H1 (cell line): Measurements from ENCODE around the gene BTG2. TPM values are rescaled to one million over a fixed set of nuclear protein-coding genes. Genes with fewer than 3 reads are reported as not detected.

Experiments
- BRCA1 ChIP-seq: IDR thresholded peaks from 2 replicates; pipeline ENCODE4 v1.6.1; 2012; ENCODE audit warnings: low read depth, low read length, improper control_type of control experiment
- CREB1 ChIP-seq: IDR thresholded peaks from 2 replicates; pipeline ENCODE4 v1.6.1; 2012; ENCODE audit warnings: inconsistent platforms
- MAX ChIP-seq: IDR thresholded peaks from 2 replicates; pipeline ENCODE4 v1.6.1; 2012; ENCODE audit warnings: inconsistent platforms
- RAD21 ChIP-seq, 2 experiments: IDR thresholded peaks in 1 of 2; conservative IDR thresholded peaks in 1 of 2; 2 replicates each; pipeline ENCODE4 v1.6.1; 2011; ENCODE audit warnings: low read depth in 2 of 2, low read length in 2 of 2, improper control_type of control experiment in 1 of 2, inconsistent platforms in 1 of 2, mild to moderate bottlenecking in 1 of 2, moderate library complexity in 1 of 2
- TCF12 ChIP-seq: IDR thresholded peaks from 2 replicates; pipeline ENCODE4 v1.6.1; 2011; ENCODE audit warnings: low read depth, mild to moderate bottlenecking, low read length
- USF2 ChIP-seq: IDR thresholded peaks from 2 replicates; pipeline ENCODE4 v1.6.1; 2011; ENCODE audit warnings: low read length, improper control_type of control experiment
- polyA plus RNA-seq, 7 experiments: library from polyadenylated mRNA; depleted of rRNA in 3 of 7; stranded (reverse) in 5 of 7; unstranded in 2 of 7; fragments of >200 nt in 5 of 7; fragments of 200-250 nt in 2 of 7; gene quantifications; 1 replicate in 5 of 7; 2 replicates in 1 of 7; 4 replicates in 1 of 7; pipeline versions ENCODE4 v1.2.1 to v1.2.3, GENCODE V29; 2011 to 2013; ENCODE audit warnings: missing spikeins in 2 of 7, mixed read lengths in 2 of 7
- total RNA-seq: library from RNA; stranded (reverse); fragmentation: NEBNext Ultra II Directional; extraction: Animal tissue kit (Norgen Biotek cat#: 25700); gene quantifications from 2 replicates; pipeline ENCODE4 v1.2.1, GENCODE V29; 2021

The BTG2 gene
- total and polyA plus RNA-seq, 2 of the 8 experiments (the other 6 are each of a cell fraction or from before 2014, with no cell fraction given): 4.8 to 11.0 TPM

GRCh38 chr1:203273206-203273868, 32.0 kb upstream of the BTG2 start (continued):
- TF ChIP-seq CREB1 (peak; percentile 53), USF2 (no peak), MAX (peak; percentile 70), TCF12 (no peak), RAD21 (IDR thresholded peaks at IDR 0.05 in 1 of 2, conservative IDR thresholded peaks at IDR 0.05 in 1 of 2; ENCODE audit: low read depth in 2 of 2, low read length in 2 of 2) (peak; percentile 87 to 88), BRCA1 (0 out of 2 replicates have a peak, but pooled peaks have one; percentile 6)
